A549 (cell line): ENCODE data around the gene HDX. TPM values are rescaled to one million over a fixed set of nuclear protein-coding genes. Genes with fewer than 3 reads are reported as not detected.

ENCODE experiments used
- ATAC-seq, 2 experiments: fragments of 200-7000 bp in 1 of 2; fragments of >200 bp in 1 of 2; cut with Nextera tagmentation in 1 of 2; cut with Tn5 transposase in 1 of 2; 3 replicates each; pipeline versions ENCODE4 v1.8.0 to v1.9.1; 2018 to 2020; ENCODE audit warnings: mild to moderate bottlenecking in 1 of 2, moderate library complexity in 1 of 2
- CTCF ChIA-PET: fragments of 300-600 bp; sonication (Branson Sonifier 250); formaldehyde crosslinking; extraction: SDS; loops from one replicate; lab custom pipeline; 2021; ENCODE audit warnings: antibody characterized with exemption, inconsistent platforms; lab: Yijun Ruan, JAX
- POLR2A ChIA-PET: fragments of 350-600 bp; formaldehyde crosslinking; extraction: SDS; loops from one replicate; lab custom pipeline; 2021; ENCODE audit warnings: antibody characterized with exemption, inconsistent platforms; lab: Yijun Ruan, JAX
- DNase-seq, 2 experiments: peaks; one replicate each; pipeline versions ENCODE4 v3.0.0 to v3.0.0-alpha.2; 2011 to 2016; ENCODE audit warnings: low read depth in 1 of 2, low spot score in 1 of 2
- FAIRE-seq: peaks from 2 replicates; lab custom pipeline; 2011; peaks lifted over from hg19 to GRCh38; lab: Jason Lieb, UNC
- H3K27ac ChIP-seq, 2 experiments: fragments of >200 bp; sonication (Bioruptor Twin); formaldehyde crosslinking; 3 replicates each; pipeline ENCODE4 v1.5.1; 2016 to 2017
- H3K4me1 ChIP-seq: fragments of >200 bp; sonication (Bioruptor Twin); formaldehyde crosslinking; 3 replicates; pipeline ENCODE4 v1.6.1; 2016
- H3K4me2 ChIP-seq: fragments of >200 bp; sonication (Bioruptor Twin); formaldehyde crosslinking; 3 replicates; pipeline ENCODE4 v1.6.1; 2016
- H3K4me3 ChIP-seq: fragments of >200 bp; sonication (Bioruptor Twin); formaldehyde crosslinking; 3 replicates; pipeline ENCODE4 v1.5.1; 2016
- H3K9me3 ChIP-seq: fragments of >200 bp; sonication (Bioruptor Twin); formaldehyde crosslinking; 3 replicates; pipeline ENCODE4 v1.6.1; 2016
- CBX2 ChIP-seq: fragments of 200-600 bp; sonication (generic); IDR thresholded peaks from 2 replicates; pipeline ENCODE4 v1.6.1; 2016; ENCODE audit warnings: low read depth, mild to moderate bottlenecking, borderline replicate concordance
- CEBPB ChIP-seq, 2 experiments: fragments of >200 bp in 1 of 2; sonication (Bioruptor Twin) in 1 of 2; formaldehyde crosslinking in 1 of 2; IDR thresholded peaks; 2 replicates each; pipeline ENCODE4 v1.6.1; 2012 to 2016
- CHD4 ChIP-seq: fragments of 200-600 bp; sonication (generic); IDR thresholded peaks from 2 replicates; pipeline ENCODE4 v1.6.1; 2016; ENCODE audit warnings: antibody characterized with exemption, mild to moderate bottlenecking, borderline replicate concordance
- CTCF ChIP-seq: fragments of >200 bp; sonication (Bioruptor Twin); formaldehyde crosslinking; IDR thresholded peaks from 3 replicates; pipeline ENCODE4 v1.5.1; 2016
- GATA3 ChIP-seq: IDR thresholded peaks from 2 replicates; pipeline ENCODE4 v1.6.1; 2012; ENCODE audit warnings: borderline replicate concordance
- HEYL ChIP-seq: fragments of 250-450 bp; sonication (Bioruptor Pico); IDR thresholded peaks from 2 replicates; pipeline ENCODE4 v1.8.0; 2021; ENCODE audit warnings: mild to moderate bottlenecking, moderate library complexity
- HOXB5 ChIP-seq: fragments of 250-450 bp; sonication (Bioruptor Pico); IDR thresholded peaks from 2 replicates; pipeline ENCODE4 v1.5.0; 2020; ENCODE audit warnings: mild to moderate bottlenecking, moderate library complexity
- KDM5A ChIP-seq: fragments of 200-600 bp; sonication (generic); IDR thresholded peaks from 2 replicates; pipeline ENCODE4 v1.6.1; 2016; ENCODE audit warnings: antibody characterized with exemption, mild to moderate bottlenecking
- MAFK ChIP-seq: fragments of 450-650 bp; IDR thresholded peaks from 2 replicates; pipeline ENCODE4 v1.6.1; 2014; ENCODE audit not compliant: partially characterized antibody
- MAZ ChIP-seq: fragments of 150-350 bp; IDR thresholded peaks from 2 replicates; pipeline ENCODE4 v1.6.1; 2014; ENCODE audit warnings: antibody characterized with exemption, low read depth, low read length, borderline replicate concordance
- MYC ChIP-seq: IDR thresholded peaks from 2 replicates; pipeline ENCODE4 v1.6.1; 2012; ENCODE audit warnings: mild to moderate bottlenecking, inconsistent platforms, low read length, improper control_type of control experiment, borderline replicate concordance
- NPAS2 ChIP-seq: fragments of 250-450 bp; sonication (Bioruptor Pico); IDR thresholded peaks from 2 replicates; pipeline ENCODE4 v1.8.0; 2022; ENCODE audit warnings: mild to moderate bottlenecking, moderate library complexity, borderline replicate concordance
- PHF8 ChIP-seq: fragments of 200-600 bp; sonication (generic); IDR thresholded peaks from 2 replicates; pipeline ENCODE4 v1.6.1; 2016; ENCODE audit warnings: low read depth, mild to moderate bottlenecking, antibody characterized with exemption, moderate library complexity, borderline replicate concordance
- POLR2A ChIP-seq: IDR thresholded peaks from 2 replicates; pipeline ENCODE4 v1.6.1; 2012; ENCODE audit warnings: mild to moderate bottlenecking, low read length
- POLR2AphosphoS2 ChIP-seq: conservative IDR thresholded peaks from 2 replicates; pipeline ENCODE4 v1.6.1; 2012; ENCODE audit warnings: low read length, improper control_type of control experiment, inconsistent platforms
- RARB ChIP-seq: fragments of 250-450 bp; sonication (Bioruptor Pico); IDR thresholded peaks from 2 replicates; pipeline ENCODE4 v1.8.0; 2021; ENCODE audit warnings: mild to moderate bottlenecking, moderate library complexity
- RNF2 ChIP-seq: fragments of 200-600 bp; sonication (generic); IDR thresholded peaks from 2 replicates; pipeline ENCODE4 v1.6.1; 2016; ENCODE audit warnings: low read depth, mild to moderate bottlenecking, antibody characterized with exemption, moderate library complexity, borderline replicate concordance
- TFCP2L1 ChIP-seq: fragments of 250-450 bp; sonication (Bioruptor Pico); IDR thresholded peaks from 2 replicates; pipeline ENCODE4 v1.5.0; 2021; ENCODE audit warnings: mild to moderate bottlenecking
- ZNF302 ChIP-seq: fragments of 250-450 bp; sonication (Bioruptor Pico); IDR thresholded peaks from 2 replicates; pipeline ENCODE4 v1.9.0; 2021; ENCODE audit warnings: inconsistent platforms, mild to moderate bottlenecking, moderate library complexity
- ZSCAN20 ChIP-seq: fragments of 250-450 bp; sonication (Bioruptor Pico); IDR thresholded peaks from 2 replicates; pipeline ENCODE4 v1.8.0; 2022; ENCODE audit warnings: mild to moderate bottlenecking, moderate library complexity
- WGBS: methylation state at CpG from one replicate; pipeline ENCODE4 v1.1.6; 2017; ENCODE audit errors: missing lambda C conversion rate; 5-methylcytosine and 5-hydroxymethylcytosine counted together
- polyA plus RNA-seq, 4 experiments: library from polyadenylated mRNA; depleted of rRNA in 3 of 4; stranded (reverse); fragments of >200 nt; fragmentation: RNase III in 1 of 4; extraction: RNeasy Plus Mini Kit Qiagen cat#74134 plus additional on column Dnase treatment in 1 of 4; gene quantifications; 2 replicates in 3 of 4; 3 replicates in 1 of 4; pipeline ENCODE4 v1.2.3, GENCODE V29; 2011 to 2017
- TF ChIP-seq, protein P1 (sequence below): fragments of 200-600 bp; sonication (generic); IDR thresholded peaks from 2 replicates; pipeline ENCODE4 v1.6.1; 2016; ENCODE audit warnings: antibody characterized with exemption, mild to moderate bottlenecking, moderate library complexity
- TF ChIP-seq, protein P2 (sequence below): fragments of 250-450 bp; sonication (Bioruptor Pico); IDR thresholded peaks from 2 replicates; pipeline ENCODE4 v1.5.0; 2020; ENCODE audit warnings: low read depth, mild to moderate bottlenecking, moderate library complexity

HDX gene
- polyA plus RNA-seq, 2 of the 4 experiments (the other 2 are of a cell fraction): 3.9 to 4.0 TPM

DNA sequence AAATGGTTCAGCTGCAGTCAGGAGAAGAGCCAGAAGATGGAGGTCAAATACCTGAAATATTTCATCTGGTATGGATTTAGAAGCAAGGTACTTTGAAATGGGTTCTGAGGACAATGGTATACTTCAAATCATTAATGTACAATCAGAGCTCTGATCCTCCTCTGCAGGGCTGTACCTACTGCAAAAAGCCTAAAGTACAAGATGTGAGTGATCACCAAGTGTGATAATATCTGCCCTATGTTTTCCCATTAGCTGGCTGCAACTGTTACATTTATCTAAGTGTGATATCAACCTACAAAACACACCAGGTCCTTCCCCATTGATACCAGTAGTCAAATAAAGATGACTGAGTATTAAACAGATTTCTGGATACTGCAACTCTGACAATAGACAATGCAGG lies 25.1 kb downstream of the HDX start:
- POLR2A ChIA-PET: no interaction called here
- no peak overlapping the region for H3K4me2 ChIP-seq
- H3K27ac ChIP-seq: no peak overlapping the region
- H3K4me1 ChIP-seq: no peaks in the 10 kb centered on the region
- CTCF ChIA-PET: no interaction called here
- ATAC-seq: no peak
- no peak for DNase-seq
- FAIRE-seq: no peak
- TF ChIP-seq MAZ (no peak), CTCF (no peak), CBX2 (no peak), MYC (no peak), HOXB5 (CRISPR knock-in tag) (no peak), ZSCAN20 (CRISPR knock-in tag) (no peak), POLR2A (no peak), PHF8 (no peak), RARB (CRISPR knock-in tag) (no peak), MAFK (no peak), RNF2 (no peak), NPAS2 (CRISPR knock-in tag) (no peak), POLR2AphosphoS2 (no peak), HEYL (CRISPR knock-in tag) (no peak), TFCP2L1 (no peak), KDM5A (no peak), CEBPB (IDR thresholded peaks at IDR 0.05) (no peak)
- TF ChIP-seq, protein P1, sequence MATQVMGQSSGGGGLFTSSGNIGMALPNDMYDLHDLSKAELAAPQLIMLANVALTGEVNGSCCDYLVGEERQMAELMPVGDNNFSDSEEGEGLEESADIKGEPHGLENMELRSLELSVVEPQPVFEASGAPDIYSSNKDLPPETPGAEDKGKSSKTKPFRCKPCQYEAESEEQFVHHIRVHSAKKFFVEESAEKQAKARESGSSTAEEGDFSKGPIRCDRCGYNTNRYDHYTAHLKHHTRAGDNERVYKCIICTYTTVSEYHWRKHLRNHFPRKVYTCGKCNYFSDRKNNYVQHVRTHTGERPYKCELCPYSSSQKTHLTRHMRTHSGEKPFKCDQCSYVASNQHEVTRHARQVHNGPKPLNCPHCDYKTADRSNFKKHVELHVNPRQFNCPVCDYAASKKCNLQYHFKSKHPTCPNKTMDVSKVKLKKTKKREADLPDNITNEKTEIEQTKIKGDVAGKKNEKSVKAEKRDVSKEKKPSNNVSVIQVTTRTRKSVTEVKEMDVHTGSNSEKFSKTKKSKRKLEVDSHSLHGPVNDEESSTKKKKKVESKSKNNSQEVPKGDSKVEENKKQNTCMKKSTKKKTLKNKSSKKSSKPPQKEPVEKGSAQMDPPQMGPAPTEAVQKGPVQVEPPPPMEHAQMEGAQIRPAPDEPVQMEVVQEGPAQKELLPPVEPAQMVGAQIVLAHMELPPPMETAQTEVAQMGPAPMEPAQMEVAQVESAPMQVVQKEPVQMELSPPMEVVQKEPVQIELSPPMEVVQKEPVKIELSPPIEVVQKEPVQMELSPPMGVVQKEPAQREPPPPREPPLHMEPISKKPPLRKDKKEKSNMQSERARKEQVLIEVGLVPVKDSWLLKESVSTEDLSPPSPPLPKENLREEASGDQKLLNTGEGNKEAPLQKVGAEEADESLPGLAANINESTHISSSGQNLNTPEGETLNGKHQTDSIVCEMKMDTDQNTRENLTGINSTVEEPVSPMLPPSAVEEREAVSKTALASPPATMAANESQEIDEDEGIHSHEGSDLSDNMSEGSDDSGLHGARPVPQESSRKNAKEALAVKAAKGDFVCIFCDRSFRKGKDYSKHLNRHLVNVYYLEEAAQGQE: no peak
- TF ChIP-seq, protein P2, sequence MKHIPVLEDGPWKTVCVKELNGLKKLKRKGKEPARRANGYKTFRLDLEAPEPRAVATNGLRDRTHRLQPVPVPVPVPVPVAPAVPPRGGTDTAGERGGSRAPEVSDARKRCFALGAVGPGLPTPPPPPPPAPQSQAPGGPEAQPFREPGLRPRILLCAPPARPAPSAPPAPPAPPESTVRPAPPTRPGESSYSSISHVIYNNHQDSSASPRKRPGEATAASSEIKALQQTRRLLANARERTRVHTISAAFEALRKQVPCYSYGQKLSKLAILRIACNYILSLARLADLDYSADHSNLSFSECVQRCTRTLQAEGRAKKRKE (CRISPR knock-in tag): no peak
- no peaks in the 10 kb centered on the region for H3K9me3 ChIP-seq
- no peak overlapping the region for H3K4me3 ChIP-seq

DNA sequence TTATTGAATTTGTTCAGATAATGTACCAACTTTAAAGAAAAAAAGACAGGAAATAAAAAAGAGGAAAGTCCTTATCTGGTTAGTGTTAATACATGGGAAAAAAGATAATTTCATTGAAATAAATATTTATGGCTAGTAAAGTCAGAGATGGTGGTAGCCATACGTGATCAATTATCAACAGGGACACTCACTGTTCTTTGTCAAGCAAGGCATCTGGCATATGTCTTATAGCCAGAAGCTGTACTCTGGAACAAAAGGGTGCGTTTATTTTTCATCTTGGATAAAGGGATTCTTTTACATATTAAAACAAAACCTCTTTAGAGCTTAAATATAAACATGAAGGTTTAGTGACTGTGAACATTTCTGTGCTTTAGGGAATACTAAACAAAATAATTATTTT lies 26.7 kb downstream of the HDX start:
- CTCF ChIA-PET: no interaction called here
- no peak for DNase-seq
- Histone ChIP-seq H3K4me2 (no peak overlapping the region), H3K4me3 (no peak overlapping the region), H3K27ac (no peak overlapping the region)
- TF ChIP-seq CTCF: no peak
- TF ChIP-seq ZNF302 (CRISPR knock-in tag): no peak
- no peak for TF ChIP-seq GATA3
- TF ChIP-seq CHD4: no peak
- TF ChIP-seq, all 56 proteins: peak for 0
- FAIRE-seq (no peak), ATAC-seq (no peak)
- Histone ChIP-seq H3K4me1 (no peaks in the 10 kb centered on the region), H3K9me3 (no peaks in the 10 kb centered on the region)
- WGBS: 77% methylated on average over 2 of the region's 2 CpGs
- POLR2A ChIA-PET: no interaction called here
